ENCODE results near the gene GPR158. TPM values are rescaled to one million over a fixed set of nuclear protein-coding genes. Genes with fewer than 3 reads are reported as not detected.
"Not testable (repeated sequence)": the region's sequence is repeated elsewhere in the genome, so short reads cannot be mapped to it uniquely, and the experiment has no call there.

GPR158 gene
- total and polyA plus RNA-seq, 11 donors = 0.05 TPM; not detected in 9

GRCh38 chr10:25382029-25382810 is 207.4 kb downstream of the GPR158 start:
- 30 to 40% (median 38%) methylated on average over 7 of the region's 7 CpGs for WGBS, 4 donors
- H3K4me1 ChIP-seq = no peaks in the 10 kb centered on the region
- no peak overlapping the region for H3K27ac ChIP-seq
- ATAC-seq (no peak), DNase-seq (no peak)
- no peaks in the 10 kb centered on the region for H3K27me3 ChIP-seq
- H3K36me3 ChIP-seq = no peaks in the 10 kb centered on the region
- no peak overlapping the region for H3K4me3 ChIP-seq
- TF ChIP-seq CTCF (IDR thresholded peaks at IDR 0.05) (no peak), POLR2A (IDR thresholded peaks at IDR 0.05) (no peak)
- H3K9me3 ChIP-seq = peaks cover 0 to 19% (median 5%) of the 10 kb centered on the region in 12 donors
- intact Hi-C loops (cut with DNase I) = no loop called here

- H3K4me1 ChIP-seq; H3K36me3 ChIP-seq; intact Hi-C loops (cut with DNase I); ATAC-seq; H3K4me3 ChIP-seq; H3K27me3 ChIP-seq; H3K27ac ChIP-seq: not testable (repeated sequence)
- H3K9me3 ChIP-seq = peaks cover 0 to 24% (median 5%) of the 10 kb centered on the region in 12 donors
- WGBS, 4 donors = 64 to 80% (median 77%) methylated on average over 8 of the region's 8 CpGs
- DNase-seq = peak in 1 of 5 donors; percentile 28
Observed at GRCh38 chr10:25382901-25383300, 208.1 kb downstream of the GPR158 start.

- intact Hi-C loops (cut with DNase I) = no loop called here
- H3K9me3 ChIP-seq = peaks cover 0 to 25% (median 5%) of the 10 kb centered on the region in 12 donors
- H3K36me3 ChIP-seq = no peaks in the 10 kb centered on the region
- TF ChIP-seq POLR2A (IDR thresholded peaks at IDR 0.05) (no peak), CTCF (IDR thresholded peaks at IDR 0.05) (no peak)
- no peak overlapping the region for H3K4me3 ChIP-seq
- no peak for DNase-seq
- H3K27ac ChIP-seq = no peak overlapping the region
- H3K27me3 ChIP-seq = no peaks in the 10 kb centered on the region
- ATAC-seq = no peak
- H3K4me1 ChIP-seq = no peaks in the 10 kb centered on the region
Observed at GRCh38 chr10:25383686-25384085, 208.9 kb downstream of the GPR158 start.

GRCh38 chr10:25384618-25385017 is 209.8 kb downstream of the GPR158 start:
- ATAC-seq = no peak
- Histone ChIP-seq H3K9me3 (peaks cover 0 to 28% (median 5%) of the 10 kb centered on the region in 12 donors), H3K36me3 (no peaks in the 10 kb centered on the region), H3K4me1 (no peaks in the 10 kb centered on the region), H3K27me3 (no peaks in the 10 kb centered on the region), H3K27ac (no peak overlapping the region), H3K4me3 (no peak overlapping the region)
- no peak for DNase-seq
- 82 to 89% (median 86%) methylated on average over 3 of the region's 3 CpGs for WGBS, 4 donors
- no peak for TF ChIP-seq POLR2A (IDR thresholded peaks at IDR 0.05)
- no peak for TF ChIP-seq CTCF (IDR thresholded peaks at IDR 0.05)
- intact Hi-C loops (cut with DNase I) = no loop called here
